ENCODE measurements around the gene HIBADH. TPM values are rescaled to one million over a fixed set of nuclear protein-coding genes. Genes with fewer than 3 reads are reported as not detected.

The HIBADH gene
- total RNA-seq, 1 experiment from 2014 or later: 33.7 TPM

DNA sequence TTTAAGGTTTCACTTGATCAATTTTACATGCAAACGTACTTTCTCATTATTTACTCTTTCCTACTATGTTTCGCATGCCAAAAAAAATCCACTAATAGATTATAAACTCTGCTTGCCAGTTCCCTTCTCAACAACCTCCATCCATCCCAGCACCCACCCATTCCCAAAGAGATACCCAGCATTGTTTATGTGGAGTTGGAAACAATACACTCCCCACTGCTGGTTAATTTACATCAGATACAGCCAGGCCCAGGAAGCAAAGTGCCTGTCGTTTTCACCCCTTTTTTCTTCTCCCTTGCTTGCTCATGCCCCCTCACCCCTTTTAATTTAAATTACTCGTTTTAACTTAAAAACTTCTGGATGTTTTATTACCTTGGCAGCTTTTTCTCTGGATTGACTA lies 59.9 kb downstream of the HIBADH start:
- Mint-ChIP-seq H3K4me3 (ENCODE audit: unreplicated experiment) (no peak overlapping the region), H3K27me3 (ENCODE audit: insufficient read depth, unreplicated experiment) (no peaks in the 10 kb centered on the region), H3K4me1 (ENCODE audit: low read depth, unreplicated experiment) (no peaks in the 10 kb centered on the region), H3K27ac (ENCODE audit: unreplicated experiment) (no peak overlapping the region), H3K9me3 (ENCODE audit: unreplicated experiment) (no peaks in the 10 kb centered on the region), H3K36me3 (ENCODE audit: insufficient read depth, unreplicated experiment) (no peaks in the 10 kb centered on the region)
- no peaks in the 10 kb centered on the region for H3K36me3 ChIP-seq (ENCODE audit: control insufficient read depth, insufficient read depth, low read length)
- TF ChIP-seq, protein P1, sequence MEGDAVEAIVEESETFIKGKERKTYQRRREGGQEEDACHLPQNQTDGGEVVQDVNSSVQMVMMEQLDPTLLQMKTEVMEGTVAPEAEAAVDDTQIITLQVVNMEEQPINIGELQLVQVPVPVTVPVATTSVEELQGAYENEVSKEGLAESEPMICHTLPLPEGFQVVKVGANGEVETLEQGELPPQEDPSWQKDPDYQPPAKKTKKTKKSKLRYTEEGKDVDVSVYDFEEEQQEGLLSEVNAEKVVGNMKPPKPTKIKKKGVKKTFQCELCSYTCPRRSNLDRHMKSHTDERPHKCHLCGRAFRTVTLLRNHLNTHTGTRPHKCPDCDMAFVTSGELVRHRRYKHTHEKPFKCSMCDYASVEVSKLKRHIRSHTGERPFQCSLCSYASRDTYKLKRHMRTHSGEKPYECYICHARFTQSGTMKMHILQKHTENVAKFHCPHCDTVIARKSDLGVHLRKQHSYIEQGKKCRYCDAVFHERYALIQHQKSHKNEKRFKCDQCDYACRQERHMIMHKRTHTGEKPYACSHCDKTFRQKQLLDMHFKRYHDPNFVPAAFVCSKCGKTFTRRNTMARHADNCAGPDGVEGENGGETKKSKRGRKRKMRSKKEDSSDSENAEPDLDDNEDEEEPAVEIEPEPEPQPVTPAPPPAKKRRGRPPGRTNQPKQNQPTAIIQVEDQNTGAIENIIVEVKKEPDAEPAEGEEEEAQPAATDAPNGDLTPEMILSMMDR (IDR thresholded peaks at IDR 0.05; ENCODE audit: insufficient read depth in 1 of 2, low read depth in 1 of 2, low read length in 1 of 2, severe bottlenecking in 1 of 2, unreplicated experiment in 1 of 2): no peak
- peaks cover 15% of the 10 kb centered on the region for H3K4me1 ChIP-seq
- intact Hi-C loops (cut with micrococcal nuclease; ENCODE audit: unreplicated experiment): no loop called here
- no peaks in the 10 kb centered on the region for H3K9me3 ChIP-seq
- ChIA-PET CTCF (no interaction called here), POLR2A (no interaction called here)
- no peak overlapping the region for H3K4me3 ChIP-seq (ENCODE audit: low read depth, low read length)
- DNase-seq: no peak
- no peaks in the 10 kb centered on the region for H3K27me3 ChIP-seq (replicated peaks; ENCODE audit: control insufficient read depth, insufficient read depth, low read length)
- BruUV-seq (replicated peaks): no TSS peak

DNA sequence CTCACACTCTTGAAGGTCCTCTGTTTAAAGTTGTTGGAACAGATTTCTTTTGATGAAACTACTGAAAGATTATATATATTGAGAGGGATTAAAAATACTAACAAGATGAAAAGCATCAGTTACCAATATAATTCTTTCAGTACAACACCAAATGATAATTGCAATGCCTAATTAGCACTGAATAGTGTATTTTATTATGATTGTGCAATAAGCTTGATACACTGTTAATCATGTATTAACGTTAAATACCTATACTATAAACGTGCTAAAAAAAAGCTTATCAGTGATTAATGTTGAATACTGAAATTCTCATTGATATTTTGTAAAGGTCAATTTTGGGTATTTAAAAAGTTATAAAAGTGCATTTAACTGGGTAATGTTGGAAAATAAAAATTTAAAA lies 61.5 kb downstream of the HIBADH start:
- ChIA-PET CTCF (no interaction called here), POLR2A (no interaction called here)
- H3K27me3 Mint-ChIP-seq (ENCODE audit: insufficient read depth, unreplicated experiment): no peaks in the 10 kb centered on the region
- intact Hi-C loops (cut with micrococcal nuclease; ENCODE audit: unreplicated experiment): no loop called here
- TF ChIP-seq, protein P1 (IDR thresholded peaks at IDR 0.05; ENCODE audit: insufficient read depth in 1 of 2, low read depth in 1 of 2, low read length in 1 of 2, severe bottlenecking in 1 of 2, unreplicated experiment in 1 of 2): no peak
- Histone ChIP-seq H3K4me3 (ENCODE audit: low read depth, low read length) (no peak overlapping the region), H3K27me3 (replicated peaks; ENCODE audit: control insufficient read depth, insufficient read depth, low read length) (no peaks in the 10 kb centered on the region), H3K9me3 (no peaks in the 10 kb centered on the region), H3K4me1 (peaks cover 4% of the 10 kb centered on the region), H3K36me3 (ENCODE audit: control insufficient read depth, insufficient read depth, low read length) (no peaks in the 10 kb centered on the region)
- no peaks in the 10 kb centered on the region for H3K9me3 Mint-ChIP-seq (ENCODE audit: unreplicated experiment)
- H3K4me1 Mint-ChIP-seq (ENCODE audit: low read depth, unreplicated experiment): no peaks in the 10 kb centered on the region
- no peak overlapping the region for H3K4me3 Mint-ChIP-seq (ENCODE audit: unreplicated experiment)
- DNase-seq: no peak
- BruUV-seq (replicated peaks): no TSS peak
- no peaks in the 10 kb centered on the region for H3K36me3 Mint-ChIP-seq (ENCODE audit: insufficient read depth, unreplicated experiment)
- no peak overlapping the region for H3K27ac Mint-ChIP-seq (ENCODE audit: unreplicated experiment)

DNA sequence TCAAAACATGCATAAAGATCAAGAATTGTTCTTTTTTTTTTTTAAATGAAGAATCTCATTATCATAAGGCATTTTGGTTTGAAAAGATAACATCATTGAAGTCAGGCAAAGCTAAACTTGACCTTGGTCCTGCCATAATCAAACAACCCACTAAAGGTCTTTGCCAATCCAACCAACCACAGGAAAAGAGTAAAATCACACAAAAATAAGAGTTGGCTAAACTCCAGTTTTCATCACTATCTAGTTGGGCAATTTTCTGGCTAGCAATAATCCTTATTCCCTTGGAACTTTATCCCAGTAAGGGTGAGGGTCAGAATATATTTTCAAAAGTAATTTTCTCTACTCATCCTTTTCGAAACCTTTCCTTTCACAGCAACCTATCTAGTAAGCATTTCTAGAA lies 62.4 kb downstream of the HIBADH start:
- H3K9me3 ChIP-seq: no peaks in the 10 kb centered on the region
- Mint-ChIP-seq H3K4me3 (ENCODE audit: unreplicated experiment) (no peak overlapping the region), H3K27me3 (ENCODE audit: insufficient read depth, unreplicated experiment) (no peaks in the 10 kb centered on the region), H3K4me1 (ENCODE audit: low read depth, unreplicated experiment) (no peaks in the 10 kb centered on the region), H3K27ac (ENCODE audit: unreplicated experiment) (no peak overlapping the region), H3K9me3 (ENCODE audit: unreplicated experiment) (no peaks in the 10 kb centered on the region), H3K36me3 (ENCODE audit: insufficient read depth, unreplicated experiment) (peaks cover 8% of the 10 kb centered on the region)
- no TSS peak for BruUV-seq (replicated peaks)
- H3K36me3 ChIP-seq (ENCODE audit: control insufficient read depth, insufficient read depth, low read length): no peaks in the 10 kb centered on the region; the same call in 1 of the 2 replicates
- H3K27me3 ChIP-seq (replicated peaks; ENCODE audit: control insufficient read depth, insufficient read depth, low read length): no peaks in the 10 kb centered on the region
- ChIA-PET POLR2A (no interaction called here), CTCF (no interaction called here)
- no peak overlapping the region for H3K4me3 ChIP-seq (ENCODE audit: low read depth, low read length)
- no peak for DNase-seq
- H3K4me1 ChIP-seq: no peaks in the 10 kb centered on the region
- intact Hi-C loops (cut with micrococcal nuclease; ENCODE audit: unreplicated experiment): no loop called here
- TF ChIP-seq, protein P1 (IDR thresholded peaks at IDR 0.05; ENCODE audit: insufficient read depth in 1 of 2, low read depth in 1 of 2, low read length in 1 of 2, severe bottlenecking in 1 of 2, unreplicated experiment in 1 of 2): no peak
